Measurements from ENCODE around the gene AGPAT4.
"Not testable (repeated sequence)": the region's sequence is repeated elsewhere in the genome, so short reads cannot be mapped to it uniquely, and the experiment has no call there.

Gene AGPAT4

GRCh38 chr6:161128680-161129196 lies 145.1 kb downstream of the AGPAT4 start:
- H3K36me3 ChIP-seq (ENCODE audit: control insufficient read depth in 4 of 4, insufficient read depth in 4 of 4, low read length in 3 of 4) = peaks cover 5 to 50% (median 26%) of the 10 kb centered on the region in 4 experiments
- no peak overlapping the region for H3K4me3 ChIP-seq (ENCODE audit: control insufficient read depth in 1 of 7, extremely low read depth in 1 of 7, insufficient read depth in 4 of 7, low read depth in 2 of 7, low read length in 6 of 7)
- ChIA-PET CTCF (interaction anchor here (1.5 kb wide), 1 partner anchor 15 kb away, joined by 3 read pairs; no protein-coding TSS in a partner anchor), POLR2A (no interaction called here)
- H3K27ac ChIP-seq (ENCODE audit: insufficient read depth in 1 of 2, low read depth in 1 of 2, low read length in 2 of 2, poor library complexity in 1 of 2, severe bottlenecking in 2 of 2) = no peak overlapping the region
- WGBS (ENCODE audit: insufficient coverage) = 92% methylated on average over 12 of the region's 12 CpGs
- no peaks in the 10 kb centered on the region for H3K27me3 ChIP-seq (replicated peaks in 2 of 5; ENCODE audit: control insufficient read depth in 4 of 5, insufficient read depth in 5 of 5, low read length in 4 of 5)
- no peaks in the 10 kb centered on the region for H3K4me1 ChIP-seq (ENCODE audit: control extremely low read depth in 1 of 4, control insufficient read depth in 4 of 4, insufficient read depth in 4 of 4, low read length in 3 of 4)
- DNase-seq = no peak
- H3K9me3 ChIP-seq (ENCODE audit: control extremely low read depth in 1 of 5, control insufficient read depth in 4 of 5, insufficient read depth in 2 of 5, low read depth in 1 of 5, low read length in 4 of 5) = peaks cover 0 to 22% (median 2%) of the 10 kb centered on the region in 5 experiments

GRCh38 chr6:161128230-161128629 lies 145.6 kb downstream of the AGPAT4 start:
- H3K27ac ChIP-seq (ENCODE audit: insufficient read depth in 1 of 2, low read depth in 1 of 2, low read length in 2 of 2, poor library complexity in 1 of 2, severe bottlenecking in 2 of 2) = no peak overlapping the region
- H3K4me3 ChIP-seq (ENCODE audit: control insufficient read depth in 1 of 7, extremely low read depth in 1 of 7, insufficient read depth in 4 of 7, low read depth in 2 of 7, low read length in 6 of 7) = no peak overlapping the region
- POLR2A ChIA-PET = no interaction called here
- DNase-seq = no peak
- peaks cover 5 to 50% (median 22%) of the 10 kb centered on the region in 4 experiments for H3K36me3 ChIP-seq (ENCODE audit: control insufficient read depth in 4 of 4, insufficient read depth in 4 of 4, low read length in 3 of 4)
- H3K27me3 ChIP-seq (replicated peaks in 2 of 5; ENCODE audit: control insufficient read depth in 4 of 5, insufficient read depth in 5 of 5, low read length in 4 of 5) = no peaks in the 10 kb centered on the region
- H3K9me3 ChIP-seq (ENCODE audit: control extremely low read depth in 1 of 5, control insufficient read depth in 4 of 5, insufficient read depth in 2 of 5, low read depth in 1 of 5, low read length in 4 of 5) = peaks cover 0 to 27% (median 2%) of the 10 kb centered on the region in 5 experiments
- 94% methylated on average over 2 of the region's 2 CpGs for WGBS (ENCODE audit: insufficient coverage)
- CTCF ChIA-PET = interaction anchor here (1.5 kb wide), 1 partner anchor 14 kb away, joined by 3 read pairs; no protein-coding TSS in a partner anchor
- H3K4me1 ChIP-seq (ENCODE audit: control extremely low read depth in 1 of 4, control insufficient read depth in 4 of 4, insufficient read depth in 4 of 4, low read length in 3 of 4) = no peaks in the 10 kb centered on the region

- CTCF ChIA-PET = interaction anchor here (1.0 to 2.1 kb wide), 4 partner anchors 13 to 246 kb away, joined by 3 to 6 read pairs (median 4); no protein-coding TSS in a partner anchor
Measured at GRCh38 chr6:161127071-161127740, 146.7 kb downstream of the AGPAT4 start.

GRCh38 chr6:161125591-161125990 lies 148.3 kb downstream of the AGPAT4 start:
- no peaks in the 10 kb centered on the region for H3K27me3 ChIP-seq (replicated peaks in 2 of 5; ENCODE audit: control insufficient read depth in 4 of 5, insufficient read depth in 5 of 5, low read length in 4 of 5)
- H3K4me3 ChIP-seq (ENCODE audit: control insufficient read depth in 1 of 7, extremely low read depth in 1 of 7, insufficient read depth in 4 of 7, low read depth in 2 of 7, low read length in 6 of 7) = no peak overlapping the region
- CTCF ChIA-PET = interaction anchor here (1.5 to 2.1 kb wide), 2 partner anchors 10 to 24 kb away, joined by 3 to 6 read pairs; no protein-coding TSS in a partner anchor
- no CpG with 5 or more reads among the region's 2 CpGs for WGBS (ENCODE audit: insufficient coverage)
- H3K36me3 ChIP-seq (ENCODE audit: control insufficient read depth in 4 of 4, insufficient read depth in 4 of 4, low read length in 3 of 4) = peaks cover 5 to 58% (median 14%) of the 10 kb centered on the region in 4 experiments
- no peak for DNase-seq
- H3K27ac ChIP-seq (ENCODE audit: insufficient read depth in 1 of 2, low read depth in 1 of 2, low read length in 2 of 2, poor library complexity in 1 of 2, severe bottlenecking in 2 of 2) = no peak overlapping the region
- POLR2A ChIA-PET = no interaction called here
- H3K9me3 ChIP-seq (ENCODE audit: control extremely low read depth in 1 of 5, control insufficient read depth in 4 of 5, insufficient read depth in 2 of 5, low read depth in 1 of 5, low read length in 4 of 5) = peaks cover 2 to 41% (median 4%) of the 10 kb centered on the region in 5 experiments
- H3K4me1 ChIP-seq (ENCODE audit: control extremely low read depth in 1 of 4, control insufficient read depth in 4 of 4, insufficient read depth in 4 of 4, low read length in 3 of 4) = no peaks in the 10 kb centered on the region

More at GRCh38 chr6:161127071-161127740, 146.7 kb downstream of the AGPAT4 start:
- no peak overlapping the region for H3K4me3 ChIP-seq (ENCODE audit: control insufficient read depth in 1 of 7, extremely low read depth in 1 of 7, insufficient read depth in 4 of 7, low read depth in 2 of 7, low read length in 6 of 7)
- POLR2A ChIA-PET = no interaction called here
- H3K4me1 ChIP-seq (ENCODE audit: control extremely low read depth in 1 of 4, control insufficient read depth in 4 of 4, insufficient read depth in 4 of 4, low read length in 3 of 4) = no peaks in the 10 kb centered on the region
- H3K9me3 ChIP-seq (ENCODE audit: control extremely low read depth in 1 of 5, control insufficient read depth in 4 of 5, insufficient read depth in 2 of 5, low read depth in 1 of 5, low read length in 4 of 5) = peaks cover 0 to 36% (median 4%) of the 10 kb centered on the region in 5 experiments
- H3K27me3 ChIP-seq (replicated peaks in 2 of 5; ENCODE audit: control insufficient read depth in 4 of 5, insufficient read depth in 5 of 5, low read length in 4 of 5) = no peaks in the 10 kb centered on the region
- peaks cover 5 to 52% (median 17%) of the 10 kb centered on the region in 4 experiments for H3K36me3 ChIP-seq (ENCODE audit: control insufficient read depth in 4 of 4, insufficient read depth in 4 of 4, low read length in 3 of 4)
- H3K27ac ChIP-seq (ENCODE audit: insufficient read depth in 1 of 2, low read depth in 1 of 2, low read length in 2 of 2, poor library complexity in 1 of 2, severe bottlenecking in 2 of 2) = no peak overlapping the region
- WGBS (ENCODE audit: insufficient coverage) = 100% methylated on average over 5 of the region's 7 CpGs
- no peak for DNase-seq

GRCh38 chr6:161123319-161123718 lies 150.5 kb downstream of the AGPAT4 start:
- peak in 1 of 3 donors; percentile 24 for DNase-seq
- Histone ChIP-seq H3K9me3 (ENCODE audit: control extremely low read depth in 1 of 5, control insufficient read depth in 4 of 5, insufficient read depth in 2 of 5, low read depth in 1 of 5, low read length in 4 of 5) (peaks cover 4 to 55% (median 7%) of the 10 kb centered on the region in 5 experiments), H3K36me3 (ENCODE audit: control insufficient read depth in 4 of 4, insufficient read depth in 4 of 4, low read length in 3 of 4) (peaks cover 11 to 65% (median 18%) of the 10 kb centered on the region in 4 experiments)
- CTCF ChIA-PET; H3K4me3 ChIP-seq (ENCODE audit: control insufficient read depth in 1 of 7, extremely low read depth in 1 of 7, insufficient read depth in 4 of 7, low read depth in 2 of 7, low read length in 6 of 7); H3K27ac ChIP-seq (ENCODE audit: insufficient read depth in 1 of 2, low read depth in 1 of 2, low read length in 2 of 2, poor library complexity in 1 of 2, severe bottlenecking in 2 of 2); POLR2A ChIA-PET; H3K27me3 ChIP-seq (replicated peaks in 2 of 5; ENCODE audit: control insufficient read depth in 4 of 5, insufficient read depth in 5 of 5, low read length in 4 of 5); H3K4me1 ChIP-seq (ENCODE audit: control extremely low read depth in 1 of 4, control insufficient read depth in 4 of 4, insufficient read depth in 4 of 4, low read length in 3 of 4): not testable (repeated sequence)

GRCh38 chr6:161117942-161118341 lies 155.9 kb downstream of the AGPAT4 start:
- DNase-seq = no peak
- POLR2A ChIA-PET = no interaction called here
- Histone ChIP-seq H3K27me3 (replicated peaks in 2 of 5; ENCODE audit: control insufficient read depth in 4 of 5, insufficient read depth in 5 of 5, low read length in 4 of 5) (no peaks in the 10 kb centered on the region), H3K4me1 (ENCODE audit: control extremely low read depth in 1 of 4, control insufficient read depth in 4 of 4, insufficient read depth in 4 of 4, low read length in 3 of 4) (no peaks in the 10 kb centered on the region), H3K36me3 (ENCODE audit: control insufficient read depth in 4 of 4, insufficient read depth in 4 of 4, low read length in 3 of 4) (peaks cover 4 to 84% (median 33%) of the 10 kb centered on the region in 4 experiments), H3K4me3 (ENCODE audit: control insufficient read depth in 1 of 7, extremely low read depth in 1 of 7, insufficient read depth in 4 of 7, low read depth in 2 of 7, low read length in 6 of 7) (no peak overlapping the region), H3K9me3 (ENCODE audit: control extremely low read depth in 1 of 5, control insufficient read depth in 4 of 5, insufficient read depth in 2 of 5, low read depth in 1 of 5, low read length in 4 of 5) (peaks cover under 1 to 26% (median 5%) of the 10 kb centered on the region in 5 experiments), H3K27ac (ENCODE audit: insufficient read depth in 1 of 2, low read depth in 1 of 2, low read length in 2 of 2, poor library complexity in 1 of 2, severe bottlenecking in 2 of 2) (no peak overlapping the region)
- WGBS (ENCODE audit: insufficient coverage) = no CpG with 5 or more reads among the region's 2 CpGs
- CTCF ChIA-PET = interaction anchor here (0.9 kb wide), 1 partner anchor 32 kb away, joined by 3 read pairs; no protein-coding TSS in a partner anchor

GRCh38 chr6:161117308-161117707 lies 156.6 kb downstream of the AGPAT4 start:
- Histone ChIP-seq H3K36me3 (ENCODE audit: control insufficient read depth in 4 of 4, insufficient read depth in 4 of 4, low read length in 3 of 4) (peaks cover 6 to 85% (median 38%) of the 10 kb centered on the region in 4 experiments), H3K27ac (ENCODE audit: insufficient read depth in 1 of 2, low read depth in 1 of 2, low read length in 2 of 2, poor library complexity in 1 of 2, severe bottlenecking in 2 of 2) (no peak overlapping the region)
- CTCF ChIA-PET = interaction anchor here (0.7 to 0.9 kb wide), 2 partner anchors 32 to 193 kb away, joined by 3 read pairs; no protein-coding TSS in a partner anchor

More at GRCh38 chr6:161117308-161117707, 156.6 kb downstream of the AGPAT4 start:
- H3K27me3 ChIP-seq (replicated peaks in 2 of 5; ENCODE audit: control insufficient read depth in 4 of 5, insufficient read depth in 5 of 5, low read length in 4 of 5) = no peaks in the 10 kb centered on the region
- no peak overlapping the region for H3K4me3 ChIP-seq (ENCODE audit: control insufficient read depth in 1 of 7, extremely low read depth in 1 of 7, insufficient read depth in 4 of 7, low read depth in 2 of 7, low read length in 6 of 7)
- no peaks in the 10 kb centered on the region for H3K4me1 ChIP-seq (ENCODE audit: control extremely low read depth in 1 of 4, control insufficient read depth in 4 of 4, insufficient read depth in 4 of 4, low read length in 3 of 4)
- H3K9me3 ChIP-seq (ENCODE audit: control extremely low read depth in 1 of 5, control insufficient read depth in 4 of 5, insufficient read depth in 2 of 5, low read depth in 1 of 5, low read length in 4 of 5) = peaks cover 0 to 20% (median 5%) of the 10 kb centered on the region in 5 experiments
- POLR2A ChIA-PET = no interaction called here
- 100% methylated on average over 4 of the region's 7 CpGs for WGBS (ENCODE audit: insufficient coverage)
- no peak for DNase-seq
